ENCODE data around the gene MRPS21.

GRCh38 chr1:150322310-150322709 lies 28.6 kb downstream of the MRPS21 start:
- TF ChIP-seq, protein P1, sequence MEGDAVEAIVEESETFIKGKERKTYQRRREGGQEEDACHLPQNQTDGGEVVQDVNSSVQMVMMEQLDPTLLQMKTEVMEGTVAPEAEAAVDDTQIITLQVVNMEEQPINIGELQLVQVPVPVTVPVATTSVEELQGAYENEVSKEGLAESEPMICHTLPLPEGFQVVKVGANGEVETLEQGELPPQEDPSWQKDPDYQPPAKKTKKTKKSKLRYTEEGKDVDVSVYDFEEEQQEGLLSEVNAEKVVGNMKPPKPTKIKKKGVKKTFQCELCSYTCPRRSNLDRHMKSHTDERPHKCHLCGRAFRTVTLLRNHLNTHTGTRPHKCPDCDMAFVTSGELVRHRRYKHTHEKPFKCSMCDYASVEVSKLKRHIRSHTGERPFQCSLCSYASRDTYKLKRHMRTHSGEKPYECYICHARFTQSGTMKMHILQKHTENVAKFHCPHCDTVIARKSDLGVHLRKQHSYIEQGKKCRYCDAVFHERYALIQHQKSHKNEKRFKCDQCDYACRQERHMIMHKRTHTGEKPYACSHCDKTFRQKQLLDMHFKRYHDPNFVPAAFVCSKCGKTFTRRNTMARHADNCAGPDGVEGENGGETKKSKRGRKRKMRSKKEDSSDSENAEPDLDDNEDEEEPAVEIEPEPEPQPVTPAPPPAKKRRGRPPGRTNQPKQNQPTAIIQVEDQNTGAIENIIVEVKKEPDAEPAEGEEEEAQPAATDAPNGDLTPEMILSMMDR (IDR thresholded peaks at IDR 0.05) = no peak
- no peak for TF ChIP-seq POLR2A (IDR thresholded peaks at IDR 0.05)
